ENCODE results near the gene RASGEF1B.

DNA sequence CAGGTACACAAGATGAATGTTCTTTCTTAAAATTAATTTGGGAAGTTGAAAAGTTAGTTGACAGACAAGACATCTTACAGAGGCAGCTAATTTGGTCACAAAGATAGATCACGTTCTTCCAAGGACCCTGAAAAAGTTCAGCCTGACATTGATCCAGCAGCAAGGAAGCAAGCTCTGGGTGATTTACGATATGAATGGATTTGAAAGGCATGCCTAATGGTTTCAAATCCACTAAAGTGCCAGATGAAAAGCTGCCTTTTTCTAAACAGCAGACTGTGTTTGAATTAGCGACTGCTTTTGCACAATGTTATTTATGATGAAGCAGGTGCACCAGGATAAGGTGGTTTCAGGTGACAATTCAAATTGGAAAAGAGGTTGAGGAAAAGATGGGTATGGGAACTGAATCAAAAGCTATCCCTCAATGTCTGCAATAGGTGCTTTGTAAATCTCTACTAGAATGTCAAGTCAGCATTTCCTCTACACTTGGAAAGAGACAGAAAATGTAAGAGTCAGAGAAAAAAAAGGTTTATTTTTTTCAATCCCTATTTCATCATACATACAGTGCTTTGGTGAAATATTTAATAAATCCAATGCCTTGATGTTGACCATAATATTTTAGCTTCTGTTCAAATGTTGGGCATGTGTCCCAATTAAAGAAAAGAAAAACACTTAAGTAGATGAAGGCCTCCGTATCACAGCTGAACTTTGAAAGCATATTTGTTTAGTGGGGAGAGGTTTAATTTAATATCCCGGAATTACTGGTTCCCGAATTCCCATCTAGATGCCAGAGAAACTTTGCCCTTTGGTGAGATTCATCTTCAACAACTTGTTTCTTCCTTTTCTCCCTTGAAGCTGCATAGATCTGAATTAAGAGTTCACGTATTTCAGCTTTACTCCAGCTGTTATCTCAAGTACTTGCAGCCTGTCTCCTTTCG lies 6.0 kb downstream of the RASGEF1B start:
- TF ChIP-seq, protein P1, sequence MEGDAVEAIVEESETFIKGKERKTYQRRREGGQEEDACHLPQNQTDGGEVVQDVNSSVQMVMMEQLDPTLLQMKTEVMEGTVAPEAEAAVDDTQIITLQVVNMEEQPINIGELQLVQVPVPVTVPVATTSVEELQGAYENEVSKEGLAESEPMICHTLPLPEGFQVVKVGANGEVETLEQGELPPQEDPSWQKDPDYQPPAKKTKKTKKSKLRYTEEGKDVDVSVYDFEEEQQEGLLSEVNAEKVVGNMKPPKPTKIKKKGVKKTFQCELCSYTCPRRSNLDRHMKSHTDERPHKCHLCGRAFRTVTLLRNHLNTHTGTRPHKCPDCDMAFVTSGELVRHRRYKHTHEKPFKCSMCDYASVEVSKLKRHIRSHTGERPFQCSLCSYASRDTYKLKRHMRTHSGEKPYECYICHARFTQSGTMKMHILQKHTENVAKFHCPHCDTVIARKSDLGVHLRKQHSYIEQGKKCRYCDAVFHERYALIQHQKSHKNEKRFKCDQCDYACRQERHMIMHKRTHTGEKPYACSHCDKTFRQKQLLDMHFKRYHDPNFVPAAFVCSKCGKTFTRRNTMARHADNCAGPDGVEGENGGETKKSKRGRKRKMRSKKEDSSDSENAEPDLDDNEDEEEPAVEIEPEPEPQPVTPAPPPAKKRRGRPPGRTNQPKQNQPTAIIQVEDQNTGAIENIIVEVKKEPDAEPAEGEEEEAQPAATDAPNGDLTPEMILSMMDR (IDR thresholded peaks at IDR 0.05; ENCODE audit: low read depth, low read length, missing input control), result no peak
- TF ChIP-seq HNF4G (IDR thresholded peaks at IDR 0.05) (no peak), REST (IDR thresholded peaks at IDR 0.05) (no peak), RAD21 (IDR thresholded peaks at IDR 0.05) (peak in 1 of 2 donors; percentile 15), EGR1 (IDR thresholded peaks at IDR 0.05; ENCODE audit: low read depth in 2 of 2) (no peak), FOXA1 (IDR thresholded peaks at IDR 0.05) (no peak), SP1 (IDR thresholded peaks at IDR 0.05) (peak; percentile 27), YY1 (IDR thresholded peaks at IDR 0.05) (no peak)
- TF ChIP-seq, protein P2, sequence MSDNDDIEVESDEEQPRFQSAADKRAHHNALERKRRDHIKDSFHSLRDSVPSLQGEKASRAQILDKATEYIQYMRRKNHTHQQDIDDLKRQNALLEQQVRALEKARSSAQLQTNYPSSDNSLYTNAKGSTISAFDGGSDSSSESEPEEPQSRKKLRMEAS (IDR thresholded peaks at IDR 0.05), result no peak
- TF ChIP-seq, protein P3, sequence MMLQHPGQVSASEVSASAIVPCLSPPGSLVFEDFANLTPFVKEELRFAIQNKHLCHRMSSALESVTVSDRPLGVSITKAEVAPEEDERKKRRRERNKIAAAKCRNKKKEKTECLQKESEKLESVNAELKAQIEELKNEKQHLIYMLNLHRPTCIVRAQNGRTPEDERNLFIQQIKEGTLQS (IDR thresholded peaks at IDR 0.05), result no peak
- TF ChIP-seq, protein P4, sequence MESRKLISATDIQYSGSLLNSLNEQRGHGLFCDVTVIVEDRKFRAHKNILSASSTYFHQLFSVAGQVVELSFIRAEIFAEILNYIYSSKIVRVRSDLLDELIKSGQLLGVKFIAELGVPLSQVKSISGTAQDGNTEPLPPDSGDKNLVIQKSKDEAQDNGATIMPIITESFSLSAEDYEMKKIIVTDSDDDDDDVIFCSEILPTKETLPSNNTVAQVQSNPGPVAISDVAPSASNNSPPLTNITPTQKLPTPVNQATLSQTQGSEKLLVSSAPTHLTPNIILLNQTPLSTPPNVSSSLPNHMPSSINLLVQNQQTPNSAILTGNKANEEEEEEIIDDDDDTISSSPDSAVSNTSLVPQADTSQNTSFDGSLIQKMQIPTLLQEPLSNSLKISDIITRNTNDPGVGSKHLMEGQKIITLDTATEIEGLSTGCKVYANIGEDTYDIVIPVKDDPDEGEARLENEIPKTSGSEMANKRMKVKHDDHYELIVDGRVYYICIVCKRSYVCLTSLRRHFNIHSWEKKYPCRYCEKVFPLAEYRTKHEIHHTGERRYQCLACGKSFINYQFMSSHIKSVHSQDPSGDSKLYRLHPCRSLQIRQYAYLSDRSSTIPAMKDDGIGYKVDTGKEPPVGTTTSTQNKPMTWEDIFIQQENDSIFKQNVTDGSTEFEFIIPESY (IDR thresholded peaks at IDR 0.05), result no peak

All from liver (tissue), 3 donors.